HCT116 (cell line): ENCODE results near the gene SIX3. TPM values are rescaled to one million over a fixed set of nuclear protein-coding genes. Genes with fewer than 3 reads are reported as not detected.

ENCODE experiments used
- EGR1 ChIP-seq: IDR thresholded peaks from 2 replicates; pipeline ENCODE4 v1.6.1; 2012; ENCODE audit warnings: low read depth
- EZH2phosphoT487 ChIP-seq: fragments of 200-600 bp; IDR thresholded peaks from 2 replicates; pipeline ENCODE4 v1.6.1; 2018; ENCODE audit warnings: antibody characterized with exemption, borderline replicate concordance
- REST ChIP-seq: IDR thresholded peaks from 2 replicates; pipeline ENCODE4 v1.6.1; 2012; ENCODE audit warnings: low read depth
- SIN3A ChIP-seq: IDR thresholded peaks from 2 replicates; pipeline ENCODE4 v1.6.1; 2012; ENCODE audit warnings: low read depth
- total RNA-seq: library from RNA; stranded (reverse); gene quantifications from one replicate; pipeline ENCODE4 v1.2.1, GENCODE V29; 2021; ENCODE audit not compliant: unreplicated experiment

SIX3 gene
- total RNA-seq, 1 experiment from 2014 or later = 1.2 TPM

GRCh38 chr2:44994377-44994776 is 52.9 kb downstream of the SIX3 start (continued):
- TF ChIP-seq EZH2phosphoT487 (no peak), SIN3A (no peak), REST (no peak), EGR1 (no peak)

Other genes starting within 250 kb of the SIX3 start
- gene SIX2, start 67.8 kb downstream of the SIX3 start, total RNA-seq = 0.54 TPM